Measurements from ENCODE around the gene IGFN1. TPM values are rescaled to one million over a fixed set of nuclear protein-coding genes. Genes with fewer than 3 reads are reported as not detected.
A peak's percentile ranks its signal among the peaks of the same experiment; 100 is the strongest.

IGFN1 gene
- total and polyA plus RNA-seq, 2 donors from 2014 or later = 2.8 TPM; not detected in 1

GRCh38 chr1:201181726-201182125 is 8.9 kb upstream of the IGFN1 start:
- intact Hi-C loops (cut with DNase I) = no loop called here
- Histone ChIP-seq H3K4me3 (ENCODE audit: low read length in 3 of 3) (no peak overlapping the region), H3K9ac (ENCODE audit: low read length in 3 of 3) (no peak overlapping the region), H3K4me1 (ENCODE audit: control insufficient read depth in 2 of 3, insufficient read depth in 2 of 3, low read depth in 1 of 3, low read length in 3 of 3) (no peaks in the 10 kb centered on the region), H3K27ac (ENCODE audit: low read depth in 2 of 2, low read length in 2 of 2) (no peak overlapping the region), H3K27me3 (ENCODE audit: control insufficient read depth, insufficient read depth, low read length) (no peaks in the 10 kb centered on the region), H3K9me3 (ENCODE audit: control insufficient read depth in 2 of 3, insufficient read depth in 1 of 3, low read length in 3 of 3) (no peaks in the 10 kb centered on the region), H3K36me3 (ENCODE audit: control insufficient read depth in 2 of 3, insufficient read depth in 3 of 3, low read length in 3 of 3) (no peaks in the 10 kb centered on the region)
- TF ChIP-seq, protein P1, sequence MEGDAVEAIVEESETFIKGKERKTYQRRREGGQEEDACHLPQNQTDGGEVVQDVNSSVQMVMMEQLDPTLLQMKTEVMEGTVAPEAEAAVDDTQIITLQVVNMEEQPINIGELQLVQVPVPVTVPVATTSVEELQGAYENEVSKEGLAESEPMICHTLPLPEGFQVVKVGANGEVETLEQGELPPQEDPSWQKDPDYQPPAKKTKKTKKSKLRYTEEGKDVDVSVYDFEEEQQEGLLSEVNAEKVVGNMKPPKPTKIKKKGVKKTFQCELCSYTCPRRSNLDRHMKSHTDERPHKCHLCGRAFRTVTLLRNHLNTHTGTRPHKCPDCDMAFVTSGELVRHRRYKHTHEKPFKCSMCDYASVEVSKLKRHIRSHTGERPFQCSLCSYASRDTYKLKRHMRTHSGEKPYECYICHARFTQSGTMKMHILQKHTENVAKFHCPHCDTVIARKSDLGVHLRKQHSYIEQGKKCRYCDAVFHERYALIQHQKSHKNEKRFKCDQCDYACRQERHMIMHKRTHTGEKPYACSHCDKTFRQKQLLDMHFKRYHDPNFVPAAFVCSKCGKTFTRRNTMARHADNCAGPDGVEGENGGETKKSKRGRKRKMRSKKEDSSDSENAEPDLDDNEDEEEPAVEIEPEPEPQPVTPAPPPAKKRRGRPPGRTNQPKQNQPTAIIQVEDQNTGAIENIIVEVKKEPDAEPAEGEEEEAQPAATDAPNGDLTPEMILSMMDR (IDR thresholded peaks at IDR 0.05; ENCODE audit: borderline replicate concordance, extremely low read depth, insufficient read depth) = no peak
- DNase-seq = peak in 1 of 5 donors; percentile 20
- FAIRE-seq = no peak

DNA sequence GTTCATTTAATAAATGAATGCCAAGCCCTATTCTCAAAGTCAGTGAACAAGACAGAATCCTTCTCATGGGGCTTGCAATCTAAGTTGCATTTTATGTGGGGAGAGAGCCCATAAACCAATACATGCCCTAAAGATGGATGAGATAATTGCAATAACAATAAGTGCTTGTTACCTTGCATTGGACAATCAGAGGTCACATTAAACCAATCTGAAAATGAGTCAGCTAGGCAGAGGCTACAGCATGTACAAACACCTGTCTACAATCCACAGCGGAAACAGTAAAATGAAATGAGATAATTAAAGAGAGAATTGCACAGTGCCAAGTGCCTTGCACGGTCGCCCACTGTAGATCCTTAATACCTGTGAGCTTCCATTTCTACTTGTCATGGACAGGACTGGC is 7.4 kb upstream of the IGFN1 start:
- intact Hi-C loops (cut with DNase I) = no loop called here
- no peak overlapping the region for H3K9ac ChIP-seq (ENCODE audit: low read length in 3 of 3)
- DNase-seq (no peak), FAIRE-seq (no peak)
- no peak overlapping the region for H3K4me3 ChIP-seq (ENCODE audit: low read length in 3 of 3)
- H3K4me1 ChIP-seq (ENCODE audit: control insufficient read depth in 2 of 3, insufficient read depth in 2 of 3, low read depth in 1 of 3, low read length in 3 of 3) = no peaks in the 10 kb centered on the region
- H3K36me3 ChIP-seq (ENCODE audit: control insufficient read depth in 2 of 3, insufficient read depth in 3 of 3, low read length in 3 of 3) = no peaks in the 10 kb centered on the region
- H3K27me3 ChIP-seq (ENCODE audit: control insufficient read depth, insufficient read depth, low read length) = no peaks in the 10 kb centered on the region
- H3K9me3 ChIP-seq (ENCODE audit: control insufficient read depth in 2 of 3, insufficient read depth in 1 of 3, low read length in 3 of 3) = no peaks in the 10 kb centered on the region
- H3K27ac ChIP-seq (ENCODE audit: low read depth in 2 of 2, low read length in 2 of 2) = no peak overlapping the region
- TF ChIP-seq, protein P1 (IDR thresholded peaks at IDR 0.05; ENCODE audit: borderline replicate concordance, extremely low read depth, insufficient read depth) = no peak

DNA sequence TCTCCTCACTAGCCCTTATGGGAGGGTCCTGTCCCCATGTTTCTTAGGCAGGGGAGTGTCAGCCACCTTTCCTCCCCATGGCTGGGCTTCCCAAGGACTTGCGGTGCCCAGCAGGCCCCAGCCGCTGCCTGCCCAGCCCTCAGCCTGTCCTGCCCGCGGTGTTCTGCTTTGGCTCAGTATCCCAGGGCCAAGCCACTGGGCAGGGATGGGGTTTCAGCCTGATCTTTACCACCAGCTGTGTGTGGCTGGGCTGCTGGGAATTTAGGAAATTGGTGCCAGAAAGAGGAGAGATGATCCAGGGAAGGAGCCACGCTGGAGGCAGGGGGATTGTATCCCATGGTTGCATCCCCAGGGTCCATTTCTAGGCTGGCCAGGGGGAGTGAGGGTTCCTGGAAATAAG is 6.9 kb upstream of the IGFN1 start:
- DNase-seq = no peak
- Histone ChIP-seq H3K36me3 (ENCODE audit: control insufficient read depth in 2 of 3, insufficient read depth in 3 of 3, low read length in 3 of 3) (no peaks in the 10 kb centered on the region), H3K9me3 (ENCODE audit: control insufficient read depth in 2 of 3, insufficient read depth in 1 of 3, low read length in 3 of 3) (no peaks in the 10 kb centered on the region), H3K9ac (ENCODE audit: low read length in 3 of 3) (no peak overlapping the region), H3K27ac (ENCODE audit: low read depth in 2 of 2, low read length in 2 of 2) (no peak overlapping the region), H3K4me3 (ENCODE audit: low read length in 3 of 3) (no peak overlapping the region), H3K27me3 (ENCODE audit: control insufficient read depth, insufficient read depth, low read length) (no peaks in the 10 kb centered on the region), H3K4me1 (ENCODE audit: control insufficient read depth in 2 of 3, insufficient read depth in 2 of 3, low read depth in 1 of 3, low read length in 3 of 3) (no peaks in the 10 kb centered on the region)
- TF ChIP-seq, protein P1 (IDR thresholded peaks at IDR 0.05; ENCODE audit: borderline replicate concordance, extremely low read depth, insufficient read depth) = no peak
- intact Hi-C loops (cut with DNase I) = no loop called here
- FAIRE-seq = no peak
